BE2C (cell line): ENCODE data around the gene STRAP.
"Not testable (repeated sequence)": the region's sequence is repeated elsewhere in the genome, so short reads cannot be mapped to it uniquely, and the experiment has no call there.

ENCODE experiments used
- DNase-seq: peaks from one replicate; pipeline ENCODE4 v3.0.0-alpha.2; 2020
- H3K27me3 ChIP-seq: fragments of 250-450 bp; sonication (Bioruptor Pico); 2 replicates; pipeline ENCODE4 v1.5.1; 2020; ENCODE audit warnings: mild to moderate bottlenecking
- H3K36me3 ChIP-seq: fragments of 250-450 bp; sonication (Bioruptor Pico); 2 replicates; pipeline ENCODE4 v1.5.1; 2020; ENCODE audit warnings: mild to moderate bottlenecking
- H3K4me1 ChIP-seq: fragments of 250-450 bp; sonication (Bioruptor Pico); 2 replicates; pipeline ENCODE4 v1.5.1; 2020
- H3K4me3 ChIP-seq: 2 replicates; pipeline ENCODE4 v1.5.1; 2011; ENCODE audit warnings: low read depth, low read length
- H3K9me3 ChIP-seq: fragments of 250-450 bp; sonication (Bioruptor Pico); 2 replicates; pipeline ENCODE4 v1.5.1; 2020
- CTCF ChIP-seq: IDR thresholded peaks from 2 replicates; pipeline ENCODE4 v1.5.1; 2012; ENCODE audit warnings: mild to moderate bottlenecking, low read depth, low read length

Gene STRAP

GRCh38 chr12:15910468-15910863, 28.3 kb downstream of the STRAP start:
- no peak for TF ChIP-seq CTCF
- Histone ChIP-seq H3K4me1 (peaks cover 3% of the 10 kb centered on the region; the same call in 1 of the 2 replicates), H3K27me3 (no peaks in the 10 kb centered on the region), H3K9me3 (no peaks in the 10 kb centered on the region), H3K36me3 (peaks cover 12% of the 10 kb centered on the region), H3K4me3 (peak overlapping the region; percentile 84)
- no peak for DNase-seq

- Histone ChIP-seq H3K4me3 (peak within 1 kb of the TSS; percentile 84), H3K4me1 (peaks cover 3% of the 10 kb centered on the region; the same call in 1 of the 2 replicates), H3K27me3 (no peaks in the 10 kb centered on the region), H3K36me3 (peaks cover 10% of the 10 kb centered on the region), H3K9me3 (no peaks in the 10 kb centered on the region)
- DNase-seq, result peak; percentile 89
- no peak for TF ChIP-seq CTCF
These were observed 28.9 kb downstream of the STRAP start, which contains the start of gene DERA for GRCh38 chr12:15910864-15911721. DERA (plus strand) TSS chr12:15911332; CDS start chr12:15911384, 52 bp downstream.

- not testable (repeated sequence) for DNase-seq, H3K36me3 ChIP-seq, H3K4me1 ChIP-seq, H3K27me3 ChIP-seq, H3K9me3 ChIP-seq
- peak overlapping the region; percentile 84 for H3K4me3 ChIP-seq
These were observed 29.7 kb downstream of the STRAP start for GRCh38 chr12:15911931-15912330.

- not testable (repeated sequence) for H3K4me3 ChIP-seq, H3K36me3 ChIP-seq, DNase-seq, H3K9me3 ChIP-seq, H3K27me3 ChIP-seq, H3K4me1 ChIP-seq
These were observed 31.9 kb downstream of the STRAP start for GRCh38 chr12:15914131-15914530.

- no peaks in the 10 kb centered on the region for H3K27me3 ChIP-seq
- H3K4me1 ChIP-seq, result no peaks in the 10 kb centered on the region
- no peak overlapping the region for H3K4me3 ChIP-seq
- DNase-seq, result no peak
- no peaks in the 10 kb centered on the region for H3K36me3 ChIP-seq
- no peaks in the 10 kb centered on the region for H3K9me3 ChIP-seq
- no peak for TF ChIP-seq CTCF
These were observed 35.9 kb downstream of the STRAP start for GRCh38 chr12:15918066-15918465.

GRCh38 chr12:15919418-15919817, 37.2 kb downstream of the STRAP start:
- Histone ChIP-seq H3K27me3 (no peaks in the 10 kb centered on the region), H3K9me3 (no peaks in the 10 kb centered on the region), H3K4me1 (no peaks in the 10 kb centered on the region), H3K4me3 (no peak overlapping the region), H3K36me3 (no peaks in the 10 kb centered on the region)
- no peak for TF ChIP-seq CTCF
- DNase-seq, result no peak

GRCh38 chr12:15924956-15925355, 42.8 kb downstream of the STRAP start:
- TF ChIP-seq CTCF, result no peak
- no peaks in the 10 kb centered on the region for H3K4me1 ChIP-seq

More at GRCh38 chr12:15924956-15925355, 42.8 kb downstream of the STRAP start:
- Histone ChIP-seq H3K9me3 (no peaks in the 10 kb centered on the region), H3K36me3 (no peaks in the 10 kb centered on the region), H3K27me3 (no peaks in the 10 kb centered on the region), H3K4me3 (no peak overlapping the region)
- DNase-seq, result no peak
